HG03565 (cell line): ENCODE measurements around the gene EIF4EBP3.

ENCODE experiments used
- ATAC-seq: cut with Tn5 transposase; IDR thresholded peaks from one replicate; pipeline ENCODE4 v1.9.1; 2021; ENCODE audit warnings: mild to moderate bottlenecking, moderate library complexity; ENCODE audit not compliant: unreplicated experiment

The EIF4EBP3 gene

DNA sequence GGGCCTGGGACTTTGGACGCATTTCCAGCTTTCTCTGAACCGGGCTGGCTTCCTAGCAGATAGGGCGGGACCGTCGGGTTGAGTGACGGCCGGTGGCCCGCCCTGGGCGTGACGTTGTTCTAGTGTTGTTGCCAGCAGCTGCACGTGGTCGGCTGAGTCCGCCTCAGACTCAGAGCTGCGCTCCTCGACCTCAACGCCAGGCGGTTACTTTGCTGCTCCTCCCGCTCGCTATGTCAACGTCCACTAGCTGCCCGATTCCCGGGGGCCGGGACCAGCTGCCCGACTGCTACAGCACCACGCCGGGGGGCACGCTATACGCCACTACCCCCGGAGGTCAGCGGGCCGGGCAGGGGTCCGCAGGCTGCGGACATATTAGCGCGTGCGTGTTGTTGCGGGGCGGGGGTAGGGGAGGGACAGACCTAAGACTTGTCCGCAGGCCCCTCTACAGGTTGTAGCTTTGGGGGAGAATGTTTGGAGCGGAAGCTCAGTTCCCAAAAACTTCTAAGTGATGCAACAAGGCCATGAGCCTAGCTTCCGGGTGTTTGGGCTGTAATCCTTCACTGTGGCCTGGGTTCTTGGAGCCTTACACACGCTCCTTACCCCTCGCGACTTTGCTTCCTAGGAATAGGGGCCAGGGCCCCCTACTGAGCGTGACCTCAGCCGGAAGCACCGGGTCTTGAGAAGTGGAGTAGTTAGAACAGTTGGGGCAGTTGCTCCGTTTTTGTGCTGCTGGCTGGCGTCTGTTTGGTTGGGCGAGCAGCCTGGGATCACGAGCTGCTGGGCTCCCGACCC, at the start of gene EIF4EBP3:
TSS of gene EIF4EBP3 (plus strand) at position 155 of the 792 bp plus-strand sequence. CDS start at position 231, 76 bp downstream.
- ATAC-seq = peak; percentile 98

DNA sequence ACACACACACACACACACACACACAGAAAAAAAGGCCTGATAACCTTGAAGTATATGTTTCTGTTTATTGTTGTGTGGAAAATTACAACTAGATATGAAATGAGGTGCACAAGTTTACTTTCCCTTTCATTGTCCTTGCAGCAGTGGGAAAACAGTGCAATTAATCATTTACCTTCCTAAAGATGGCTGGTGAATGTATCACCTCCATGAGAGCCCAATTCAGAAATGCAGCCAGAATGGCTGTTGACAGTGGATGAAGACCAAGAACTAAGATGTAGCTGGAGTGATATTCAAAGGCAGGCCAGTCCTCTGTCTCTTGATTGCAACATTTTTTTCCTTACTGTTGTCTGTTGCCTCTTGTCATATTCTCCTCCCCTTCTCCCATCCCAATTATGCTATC, 49.6 kb upstream of the EIF4EBP3 start:
- ATAC-seq = no peak

DNA sequence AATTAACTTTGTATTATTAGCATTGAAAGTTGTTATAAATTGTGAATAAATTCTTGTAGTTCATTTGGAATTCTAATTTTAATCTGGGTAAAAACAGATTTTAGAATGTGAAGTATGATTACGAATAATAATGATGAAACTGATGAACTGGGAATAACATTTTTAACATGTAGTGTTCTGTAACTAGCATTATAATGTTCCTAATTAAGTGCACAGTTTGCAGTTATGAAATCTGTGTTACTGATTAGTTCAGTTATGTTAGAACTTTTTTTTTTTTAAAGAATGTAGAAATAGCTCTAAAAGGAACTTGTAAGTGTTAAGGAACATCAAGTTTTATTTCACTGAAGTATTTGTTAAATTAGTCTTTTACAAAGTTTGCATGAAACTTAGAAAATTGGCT, 48.9 kb upstream of the EIF4EBP3 start:
- no peak for ATAC-seq

DNA sequence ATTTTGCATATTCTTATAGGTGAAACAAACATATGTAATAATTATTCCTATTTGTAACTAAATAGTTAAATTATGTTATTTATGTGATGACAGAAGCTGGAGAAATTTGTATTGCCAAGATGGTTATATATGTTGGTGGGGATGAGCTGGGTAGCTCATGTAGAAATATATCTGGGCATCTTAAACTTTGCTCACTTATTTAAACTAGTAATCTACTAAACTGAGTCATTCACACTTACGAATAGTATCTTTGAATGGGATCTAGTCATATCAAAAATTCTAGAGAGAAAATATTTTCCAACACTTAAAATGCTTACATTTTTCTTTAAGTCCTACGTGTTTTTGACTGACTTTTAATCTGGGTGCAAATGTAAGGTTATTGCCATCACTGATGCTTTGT, 44.6 kb upstream of the EIF4EBP3 start:
- no peak for ATAC-seq

DNA sequence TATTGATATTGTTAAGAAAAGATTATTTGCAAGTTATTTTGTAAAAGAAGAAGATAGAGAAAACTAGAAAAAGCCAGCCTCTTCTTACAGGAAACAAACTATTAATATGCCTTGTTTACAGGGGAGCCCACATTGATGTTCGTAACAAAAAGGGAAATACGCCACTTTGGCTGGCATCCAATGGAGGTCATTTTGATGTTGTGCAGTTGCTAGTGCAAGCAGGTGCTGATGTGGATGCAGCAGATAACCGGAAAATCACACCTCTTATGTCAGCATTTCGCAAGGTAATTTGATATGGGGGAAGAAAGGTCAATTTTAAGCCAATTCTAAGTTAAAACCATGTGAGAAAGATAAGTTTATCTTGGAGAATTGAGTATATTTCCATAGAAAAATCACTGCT, 37.6 kb upstream of the EIF4EBP3 start:
- ATAC-seq = no peak

DNA sequence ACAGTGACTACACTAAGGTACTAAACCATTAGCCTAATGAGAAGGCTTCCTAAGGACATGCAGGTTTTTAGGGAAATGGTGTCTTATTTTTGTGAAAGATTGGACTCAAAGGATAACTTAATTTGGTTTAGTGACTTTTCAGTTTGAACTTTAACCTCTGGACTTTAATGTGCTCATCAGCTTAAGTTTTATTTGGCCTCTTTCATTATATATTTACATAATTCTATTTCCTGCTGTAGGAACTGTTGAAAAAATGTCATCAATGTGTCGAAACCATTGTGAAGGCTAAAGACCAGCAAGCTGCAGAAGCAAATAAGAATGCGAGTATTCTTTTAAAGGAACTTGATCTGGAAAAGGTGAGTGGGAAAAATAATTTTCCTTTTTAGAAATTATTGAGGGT, 34.3 kb upstream of the EIF4EBP3 start:
- ATAC-seq = no peak

DNA sequence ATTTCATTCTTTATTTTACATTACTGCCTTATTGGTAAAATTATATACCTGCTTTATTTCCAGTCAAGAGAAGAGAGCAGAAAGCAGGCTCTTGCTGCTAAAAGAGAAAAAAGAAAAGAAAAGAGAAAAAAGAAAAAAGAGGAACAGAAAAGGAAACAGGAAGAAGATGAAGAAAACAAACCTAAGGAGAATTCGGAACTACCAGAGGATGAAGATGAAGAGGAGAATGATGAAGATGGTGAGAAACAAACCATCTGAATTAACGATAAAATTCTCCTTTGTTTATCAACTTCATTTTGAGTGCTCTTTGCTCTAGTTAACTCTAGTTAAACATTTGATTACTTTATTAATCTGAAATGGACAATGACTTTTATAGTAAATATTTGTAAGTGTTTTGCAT, 23.5 kb upstream of the EIF4EBP3 start:
- ATAC-seq = no peak

DNA sequence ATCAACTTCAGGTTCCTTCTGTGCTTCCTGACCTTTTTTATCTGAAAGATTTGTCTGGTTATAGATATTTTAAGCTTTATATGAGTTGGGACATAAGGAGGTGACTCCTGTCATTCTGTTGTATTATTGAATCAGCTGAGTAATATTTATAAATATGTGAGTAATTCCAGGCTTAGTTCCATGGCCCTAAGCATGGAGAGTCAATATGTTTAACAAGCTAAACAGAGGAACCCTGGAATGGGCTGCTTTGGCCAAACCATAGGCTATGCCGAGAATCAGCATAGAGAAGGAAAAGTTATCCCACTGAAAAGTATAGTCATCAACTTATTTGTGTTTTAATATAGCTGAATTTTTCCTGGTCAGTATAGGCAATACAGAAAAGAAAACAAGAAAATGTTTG, 7.2 kb upstream of the EIF4EBP3 start:
- ATAC-seq = no peak

DNA sequence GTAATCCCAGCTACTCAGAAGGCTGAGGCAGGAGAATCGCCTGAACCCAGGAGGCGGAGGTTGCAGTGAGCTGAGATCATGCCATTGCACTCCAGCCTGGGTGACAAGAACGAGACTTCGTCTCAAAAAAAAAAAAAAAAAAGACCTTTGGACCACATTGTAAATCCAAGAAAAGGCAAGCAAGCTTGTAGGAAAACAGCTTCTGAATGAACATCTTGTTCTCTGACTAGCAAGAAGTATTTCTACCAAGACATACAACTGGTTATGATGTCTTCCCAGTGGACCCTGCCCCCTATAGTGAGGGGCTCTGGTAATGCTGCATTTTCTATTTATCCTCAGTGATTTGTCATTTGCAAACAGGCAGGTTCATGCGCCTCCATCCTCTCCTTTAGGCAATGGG, 4.5 kb upstream of the EIF4EBP3 start:
- no peak for ATAC-seq

DNA sequence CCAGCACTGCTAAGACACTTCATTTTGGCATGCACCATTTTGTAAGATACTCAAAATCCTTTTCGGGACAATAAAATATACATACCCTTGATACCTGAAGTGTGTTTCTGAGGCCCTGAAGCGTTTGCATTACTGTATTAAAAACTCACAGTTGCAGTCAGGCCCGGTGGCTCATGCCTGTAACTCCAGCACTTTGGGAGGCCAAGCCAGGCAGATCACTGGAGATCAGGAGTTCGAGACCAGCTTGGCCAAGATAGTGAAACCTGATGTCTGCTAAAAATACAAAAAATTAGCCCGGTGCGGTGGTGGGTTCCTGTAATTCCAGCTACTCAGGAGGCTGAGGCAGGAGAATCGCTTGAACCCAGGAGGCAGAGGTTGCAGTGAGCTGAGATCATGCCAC, 2.5 kb upstream of the EIF4EBP3 start:
- ATAC-seq = no peak

DNA sequence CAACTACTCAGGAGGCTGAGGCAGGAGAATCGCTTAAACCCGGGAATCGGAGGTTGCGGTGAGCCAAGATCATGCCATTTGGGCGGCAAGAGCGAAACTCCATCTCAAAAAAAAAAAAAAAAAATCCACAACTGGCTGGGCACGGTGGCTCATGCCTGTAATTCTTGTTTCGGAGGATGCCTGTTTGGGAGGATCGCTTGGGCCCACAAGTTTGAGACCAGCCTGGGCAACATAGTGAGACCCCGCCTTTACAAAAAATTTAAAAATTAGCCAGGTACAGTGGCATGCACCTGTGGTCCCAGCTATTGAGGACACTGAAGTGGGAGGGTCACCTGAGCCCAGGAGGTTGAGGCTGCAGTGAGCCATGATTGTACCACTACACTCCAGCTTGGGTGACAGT, 1.9 kb upstream of the EIF4EBP3 start:
- no peak for ATAC-seq

DNA sequence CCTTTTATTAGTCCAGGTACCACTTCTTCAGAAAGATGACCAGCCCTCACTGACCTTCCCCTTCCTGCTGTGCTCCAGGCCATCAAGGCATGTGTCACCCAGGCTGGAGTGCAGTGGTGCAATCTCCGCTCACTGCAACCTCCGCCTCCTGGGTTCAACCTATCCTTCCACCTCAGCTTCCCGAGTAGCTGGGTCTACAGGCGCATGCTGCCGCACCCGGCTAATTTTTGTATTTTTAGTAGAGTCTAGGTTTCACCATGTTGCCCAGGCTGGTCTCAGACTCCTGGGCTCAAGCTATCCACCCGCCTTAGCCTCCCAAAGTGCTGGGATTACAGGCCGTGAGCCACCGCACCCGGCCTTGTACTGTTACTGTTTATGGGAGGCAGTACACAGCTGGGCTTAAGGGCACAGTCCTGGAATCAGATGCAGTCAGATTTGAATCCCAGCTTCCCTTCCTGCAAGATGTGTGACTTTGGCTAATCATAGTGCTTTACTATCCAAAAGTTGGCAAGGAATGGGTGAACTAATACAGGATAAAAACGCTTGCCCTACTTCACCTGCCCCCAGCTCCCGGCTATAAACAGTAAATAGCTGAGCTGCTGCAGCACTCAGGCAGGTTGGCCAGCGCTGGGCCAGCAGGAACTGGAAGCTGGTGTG, 483 bp upstream of the EIF4EBP3 start:
- ATAC-seq = no peak

DNA sequence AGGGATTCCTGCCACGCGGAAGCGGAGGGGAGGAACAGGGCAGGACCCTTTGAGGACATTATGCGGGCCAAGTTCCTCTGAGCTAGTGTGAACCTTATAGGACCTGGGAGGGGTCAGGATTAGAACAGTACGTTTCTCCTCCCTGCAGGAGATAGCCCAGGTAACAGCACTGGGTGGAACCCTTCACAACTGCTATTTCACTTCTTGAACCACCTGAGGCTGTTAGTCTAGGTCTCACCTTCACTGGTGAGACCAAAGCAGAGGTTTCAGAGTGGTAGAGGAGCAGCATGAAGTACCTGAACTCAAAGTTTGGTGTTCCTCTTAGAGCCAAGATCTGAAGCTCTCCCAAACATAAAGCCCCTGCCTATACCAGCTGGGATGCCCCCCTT, 832 bp downstream of the EIF4EBP3 start:
- no peak for ATAC-seq

DNA sequence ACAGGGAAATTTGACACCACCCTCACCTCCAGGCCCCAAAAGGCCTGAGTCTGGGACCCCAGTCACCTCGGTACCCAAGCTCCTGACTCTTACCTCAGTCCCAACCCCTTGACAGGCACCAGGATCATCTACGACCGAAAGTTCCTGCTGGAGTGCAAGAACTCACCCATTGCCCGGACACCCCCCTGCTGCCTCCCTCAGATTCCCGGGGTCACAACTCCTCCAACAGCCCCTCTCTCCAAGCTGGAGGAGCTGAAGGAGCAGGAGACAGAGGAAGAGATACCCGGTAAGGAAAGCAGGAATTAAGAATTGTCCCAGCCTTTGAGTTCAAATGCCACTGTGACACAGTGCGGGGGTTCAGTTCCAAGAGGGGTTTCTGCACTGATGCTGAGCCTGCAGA, 1.3 kb downstream of the EIF4EBP3 start:
- ATAC-seq = no peak

DNA sequence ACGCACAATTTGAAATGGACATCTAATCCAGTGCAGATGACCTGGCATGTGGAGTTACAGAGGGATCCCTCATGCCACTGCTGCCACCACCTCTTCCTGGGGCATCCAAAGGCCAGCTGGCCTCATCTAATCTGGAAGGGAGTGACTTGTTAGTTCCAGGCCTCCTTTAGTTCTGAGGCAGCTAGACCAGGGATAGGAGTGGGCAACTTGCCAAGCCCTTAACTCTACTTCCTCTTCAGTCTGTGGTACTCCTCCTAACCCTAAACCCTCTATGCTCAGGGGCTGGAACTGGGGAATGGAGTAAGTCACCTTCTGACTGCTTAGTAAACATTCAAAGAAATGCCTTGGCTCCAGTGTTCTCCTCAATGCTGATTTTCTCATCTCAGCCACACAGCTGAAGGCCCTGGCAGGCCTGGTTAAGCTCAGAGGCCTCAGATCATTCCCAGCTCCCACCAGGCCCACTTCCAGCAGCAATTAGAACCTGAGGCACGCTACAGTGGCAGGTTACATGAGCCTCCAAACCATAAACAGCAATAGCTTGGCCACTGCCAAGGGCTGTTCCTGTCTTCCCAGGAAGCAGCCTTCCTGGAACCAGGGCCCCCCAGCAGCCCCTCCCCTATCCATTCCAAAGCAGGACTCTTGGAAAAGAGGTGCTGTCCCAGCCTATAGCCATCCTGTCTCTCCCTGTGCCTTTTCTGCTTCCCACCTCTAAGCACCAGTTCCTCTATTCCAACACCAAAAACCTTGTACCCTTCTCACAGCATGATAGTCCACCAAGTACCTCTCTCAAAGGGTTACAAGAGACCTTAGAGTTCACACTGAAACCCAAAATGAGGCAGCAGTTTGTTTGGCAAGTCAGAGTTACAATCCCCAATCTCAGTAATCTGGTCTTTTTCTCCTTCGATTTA, 2.0 kb downstream of the EIF4EBP3 start:
- ATAC-seq = no peak

DNA sequence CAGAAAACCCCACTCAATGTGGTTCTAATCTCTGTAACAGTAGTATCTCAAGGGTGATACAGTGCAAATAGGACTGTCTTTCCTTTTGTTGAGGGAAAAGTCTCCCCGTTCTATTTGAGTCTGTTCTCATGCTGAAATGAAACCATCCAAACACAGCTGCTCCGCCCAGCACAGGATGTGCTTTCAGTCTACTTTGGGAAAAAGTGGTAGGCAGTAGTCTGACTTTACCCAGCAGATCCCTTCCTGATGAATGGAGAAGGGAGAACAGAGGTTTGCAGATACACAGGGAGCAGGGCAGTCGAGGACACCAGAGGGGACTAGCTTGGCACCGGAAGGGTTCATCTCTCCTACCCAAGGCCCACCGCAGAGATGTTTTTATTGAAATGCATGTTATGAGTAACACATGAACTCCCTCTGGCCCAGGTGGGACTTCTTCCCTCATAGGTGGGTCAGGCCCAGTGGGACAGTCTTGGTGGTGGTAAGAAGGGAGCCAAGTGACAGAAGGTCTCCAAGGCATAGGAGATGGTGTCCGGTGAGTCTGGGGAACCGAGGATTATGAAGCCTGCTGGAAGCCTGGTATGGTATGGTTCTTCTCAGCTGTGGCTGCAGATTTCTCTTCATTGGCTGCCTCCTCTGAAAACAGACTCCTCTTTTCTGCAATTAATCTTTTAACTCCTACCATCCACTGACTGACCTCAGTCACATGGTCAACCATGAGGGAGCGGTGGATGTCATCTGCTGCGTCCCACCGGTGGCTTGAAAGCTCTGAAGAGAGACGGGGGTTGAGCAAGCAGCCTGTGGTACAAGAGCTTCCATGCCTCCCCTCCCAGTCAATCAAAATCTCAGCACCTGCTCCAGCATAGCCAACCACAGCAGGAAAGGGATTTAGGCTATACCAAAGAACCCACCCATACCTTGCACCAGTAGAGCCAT, 3.0 kb downstream of the EIF4EBP3 start:
- ATAC-seq = no peak

DNA sequence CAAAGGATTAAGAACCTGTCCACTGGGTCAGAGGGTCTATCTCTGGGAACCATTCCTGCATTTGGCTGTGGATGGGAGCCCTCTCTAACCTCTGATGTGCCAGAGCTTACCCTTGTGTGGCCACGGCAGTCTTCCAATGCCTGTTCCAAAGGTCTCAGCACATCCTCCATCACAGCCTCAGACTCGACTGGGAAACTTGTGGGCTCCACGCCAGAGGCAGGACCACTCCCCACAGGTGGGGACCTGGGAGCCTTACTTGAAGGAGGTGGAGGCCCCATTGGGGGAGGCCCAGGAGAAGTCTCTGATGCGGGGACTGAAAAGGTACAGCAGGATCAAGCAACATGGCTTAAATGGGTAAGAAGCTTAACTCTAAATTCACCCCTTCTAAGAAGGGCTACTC, 4.4 kb downstream of the EIF4EBP3 start:
- ATAC-seq = no peak

DNA sequence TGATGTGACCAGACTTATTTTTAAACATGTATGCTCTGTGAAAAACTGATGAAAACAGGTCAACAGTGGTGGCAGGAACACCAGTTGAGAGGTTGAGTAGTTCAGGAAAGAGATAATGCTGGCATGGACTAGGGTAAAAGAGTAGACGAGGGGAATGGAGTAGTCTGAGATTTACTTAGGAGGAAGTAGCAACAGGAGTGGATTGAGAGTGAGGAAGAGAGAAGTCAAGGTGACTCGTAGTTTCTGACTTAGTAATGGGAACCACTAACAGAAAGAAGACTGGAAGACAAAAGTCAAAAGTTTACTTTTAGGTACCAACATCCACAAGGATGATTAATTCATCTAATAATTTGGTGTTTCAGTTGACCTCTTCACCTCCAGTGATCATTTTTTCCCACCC, 6.2 kb downstream of the EIF4EBP3 start:
- ATAC-seq = no peak

DNA sequence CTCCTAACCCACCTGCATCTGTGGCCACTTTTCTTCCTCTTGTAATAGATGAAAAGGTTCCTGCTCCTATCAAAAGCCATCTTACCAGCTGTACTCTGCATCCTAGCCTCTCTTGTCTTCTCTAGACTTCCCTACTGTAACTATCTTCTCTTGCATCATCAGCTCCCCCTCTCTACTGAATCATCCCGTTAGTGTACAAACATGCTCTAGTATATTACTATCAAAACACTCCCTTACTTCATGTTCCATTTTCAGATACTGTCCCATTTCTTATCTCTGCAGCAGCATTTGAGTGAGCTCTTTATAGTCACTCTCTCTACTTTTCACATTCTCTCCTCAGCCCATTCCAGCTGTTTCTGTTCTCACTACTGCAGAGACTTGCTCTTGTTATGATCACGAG, 7.0 kb downstream of the EIF4EBP3 start:
- no peak for ATAC-seq

DNA sequence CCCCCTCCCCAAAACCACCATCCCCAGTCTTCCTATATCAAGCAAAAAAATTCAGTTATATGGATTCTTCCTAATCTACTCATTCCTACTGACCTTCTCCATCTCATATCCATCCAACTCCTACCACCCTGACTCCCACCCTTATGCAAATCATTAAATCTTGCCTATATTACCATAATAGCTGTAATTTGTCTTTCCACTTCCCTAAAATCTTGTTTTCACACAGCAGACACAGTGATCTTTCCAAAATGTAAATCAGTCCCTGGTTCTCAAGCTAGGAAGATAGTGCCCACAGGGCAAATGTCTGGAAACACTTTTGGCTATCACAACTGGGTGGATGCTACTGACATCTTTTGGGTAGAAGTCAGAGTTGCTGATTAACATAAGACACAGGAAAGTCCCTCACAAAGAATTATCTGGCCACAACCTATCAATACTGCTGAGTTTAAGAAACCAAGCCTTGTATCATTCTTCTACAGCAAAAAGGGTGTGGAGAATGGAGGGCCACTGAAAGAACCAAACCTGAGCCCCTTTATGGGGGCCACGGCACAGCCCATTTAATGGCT, 8.4 kb downstream of the EIF4EBP3 start:
- no peak for ATAC-seq
